ENCODE measurements around the gene MMP1. TPM values are rescaled to one million over a fixed set of nuclear protein-coding genes. Genes with fewer than 3 reads are reported as not detected.

The MMP1 gene
- total and polyA plus RNA-seq, 2 of the 13 experiments (the other 11 are each of a cell fraction or from before 2014, with no cell fraction given) = 0.09 to 0.21 TPM

DNA sequence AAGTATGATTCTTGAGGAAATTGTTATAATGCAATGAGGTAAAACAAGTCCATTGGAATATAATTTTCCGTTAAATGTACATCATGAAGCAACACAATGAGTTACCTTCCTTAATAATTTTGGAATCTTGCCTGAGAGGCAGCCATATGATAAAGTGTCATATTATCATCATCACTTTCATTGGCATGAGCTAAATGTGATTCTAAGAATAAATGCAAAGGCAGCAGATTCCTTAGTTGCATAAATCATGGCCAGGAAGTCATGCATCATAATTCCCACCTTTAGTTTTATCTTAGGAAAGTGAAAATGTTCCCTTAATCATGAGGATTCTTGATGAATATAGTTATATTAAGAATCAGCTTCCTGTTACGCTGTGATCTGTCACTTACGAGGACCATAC, 14.2 kb upstream of the MMP1 start:
- FAIRE-seq (no peak), ATAC-seq (no peak), DNase-seq (ENCODE audit: low spot score) (no peak)
- Histone ChIP-seq H3K4me1 (ENCODE audit: insufficient read depth, low read length) (no peaks in the 10 kb centered on the region), H3K9me3 (ENCODE audit: low read length) (no peaks in the 10 kb centered on the region), H3K27me3 (ENCODE audit: control insufficient read depth in 1 of 2, insufficient read depth in 2 of 2, low read length in 2 of 2) (peaks cover 0 to 4% of the 10 kb centered on the region in 2 experiments; a peak in 1 of 5 replicates), H3K36me3 (replicated peaks in 1 of 2; ENCODE audit: control insufficient read depth in 1 of 2, insufficient read depth in 2 of 2, low read length in 2 of 2) (no peaks in the 10 kb centered on the region), H2AFZ (ENCODE audit: low read length) (no peak overlapping the region), H3K4me2 (ENCODE audit: low read depth, low read length) (no peak overlapping the region), H4K20me1 (ENCODE audit: insufficient read depth, low read length) (no peaks in the 10 kb centered on the region), H3K79me2 (ENCODE audit: insufficient read depth, low read length) (no peaks in the 10 kb centered on the region), H3K4me3 (replicated peaks in 1 of 3; ENCODE audit: insufficient read depth in 1 of 3, low read depth in 2 of 3, low read length in 3 of 3) (no peak overlapping the region), H3K9ac (ENCODE audit: insufficient read depth, low read depth, low read length) (no peak overlapping the region), H3K27ac (ENCODE audit: extremely low read length, insufficient read depth, low read length) (no peak overlapping the region)
- CTCF ChIA-PET (ENCODE audit: low intra/inter-chr PET ratio, low total read pairs) = no interaction called here
- in situ Hi-C loops (cut with HindIII; ENCODE audit: extremely low pct_ligation_motif_present, low pct_unique_long_range_greater_than_20kb) = no loop called here
- WGBS (ENCODE audit: low lambda C conversion rate) = 3% methylated on average over 3 of the region's 3 CpGs
- POLR2A ChIA-PET = no interaction called here
- intact Hi-C loops (cut with micrococcal nuclease; ENCODE audit: unreplicated experiment) = no loop called here
- BruUV-seq (replicated peaks) = no TSS peak
- TF ChIP-seq ATAD3A (CRISPR knock-in tag; IDR thresholded peaks at IDR 0.05) = no peak
- TF ChIP-seq FOXP1 (IDR thresholded peaks at IDR 0.05) = no peak
- no peak for TF ChIP-seq FOXP1 (CRISPR knock-in tag; IDR thresholded peaks at IDR 0.05)
- no peak for TF ChIP-seq MIER3 (CRISPR knock-in tag; IDR thresholded peaks at IDR 0.05; ENCODE audit: borderline replicate concordance)
- TF ChIP-seq MAFK (conservative IDR thresholded peaks at IDR 0.05 in 1 of 2, IDR thresholded peaks at IDR 0.05 in 1 of 2; ENCODE audit: low read length in 2 of 2) = peak in 1 of 2 experiments; percentile 53; a peak in 1 of 4 replicates
- no peak for TF ChIP-seq ZNF589 (CRISPR knock-in tag; conservative IDR thresholded peaks at IDR 0.05)
- TF ChIP-seq, protein P1, sequence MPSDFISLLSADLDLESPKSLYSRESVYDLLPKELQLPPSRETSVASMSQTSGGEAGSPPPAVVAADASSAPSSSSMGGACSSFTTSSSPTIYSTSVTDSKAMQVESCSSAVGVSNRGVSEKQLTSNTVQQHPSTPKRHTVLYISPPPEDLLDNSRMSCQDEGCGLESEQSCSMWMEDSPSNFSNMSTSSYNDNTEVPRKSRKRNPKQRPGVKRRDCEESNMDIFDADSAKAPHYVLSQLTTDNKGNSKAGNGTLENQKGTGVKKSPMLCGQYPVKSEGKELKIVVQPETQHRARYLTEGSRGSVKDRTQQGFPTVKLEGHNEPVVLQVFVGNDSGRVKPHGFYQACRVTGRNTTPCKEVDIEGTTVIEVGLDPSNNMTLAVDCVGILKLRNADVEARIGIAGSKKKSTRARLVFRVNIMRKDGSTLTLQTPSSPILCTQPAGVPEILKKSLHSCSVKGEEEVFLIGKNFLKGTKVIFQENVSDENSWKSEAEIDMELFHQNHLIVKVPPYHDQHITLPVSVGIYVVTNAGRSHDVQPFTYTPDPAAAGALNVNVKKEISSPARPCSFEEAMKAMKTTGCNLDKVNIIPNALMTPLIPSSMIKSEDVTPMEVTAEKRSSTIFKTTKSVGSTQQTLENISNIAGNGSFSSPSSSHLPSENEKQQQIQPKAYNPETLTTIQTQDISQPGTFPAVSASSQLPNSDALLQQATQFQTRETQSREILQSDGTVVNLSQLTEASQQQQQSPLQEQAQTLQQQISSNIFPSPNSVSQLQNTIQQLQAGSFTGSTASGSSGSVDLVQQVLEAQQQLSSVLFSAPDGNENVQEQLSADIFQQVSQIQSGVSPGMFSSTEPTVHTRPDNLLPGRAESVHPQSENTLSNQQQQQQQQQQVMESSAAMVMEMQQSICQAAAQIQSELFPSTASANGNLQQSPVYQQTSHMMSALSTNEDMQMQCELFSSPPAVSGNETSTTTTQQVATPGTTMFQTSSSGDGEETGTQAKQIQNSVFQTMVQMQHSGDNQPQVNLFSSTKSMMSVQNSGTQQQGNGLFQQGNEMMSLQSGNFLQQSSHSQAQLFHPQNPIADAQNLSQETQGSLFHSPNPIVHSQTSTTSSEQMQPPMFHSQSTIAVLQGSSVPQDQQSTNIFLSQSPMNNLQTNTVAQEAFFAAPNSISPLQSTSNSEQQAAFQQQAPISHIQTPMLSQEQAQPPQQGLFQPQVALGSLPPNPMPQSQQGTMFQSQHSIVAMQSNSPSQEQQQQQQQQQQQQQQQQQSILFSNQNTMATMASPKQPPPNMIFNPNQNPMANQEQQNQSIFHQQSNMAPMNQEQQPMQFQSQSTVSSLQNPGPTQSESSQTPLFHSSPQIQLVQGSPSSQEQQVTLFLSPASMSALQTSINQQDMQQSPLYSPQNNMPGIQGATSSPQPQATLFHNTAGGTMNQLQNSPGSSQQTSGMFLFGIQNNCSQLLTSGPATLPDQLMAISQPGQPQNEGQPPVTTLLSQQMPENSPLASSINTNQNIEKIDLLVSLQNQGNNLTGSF (CRISPR knock-in tag; IDR thresholded peaks at IDR 0.05) = no peak
- peak; percentile 25; the same call in 1 of the 2 replicates for TF ChIP-seq MAFF (IDR thresholded peaks at IDR 0.05; ENCODE audit: low read depth, low read length)
- TF ChIP-seq CBX5 (CRISPR knock-in tag; IDR thresholded peaks at IDR 0.05; ENCODE audit: borderline replicate concordance) = no peak
- no peak for TF ChIP-seq ZNF138 (CRISPR knock-in tag; IDR thresholded peaks at IDR 0.05; ENCODE audit: low read depth)
- no peak for TF ChIP-seq DNMT1 (CRISPR knock-in tag; IDR thresholded peaks at IDR 0.05)
- TF ChIP-seq MXI1 (IDR thresholded peaks at IDR 0.05; ENCODE audit: borderline replicate concordance, low read depth, low read length) = no peak
- TF ChIP-seq, protein P2, sequence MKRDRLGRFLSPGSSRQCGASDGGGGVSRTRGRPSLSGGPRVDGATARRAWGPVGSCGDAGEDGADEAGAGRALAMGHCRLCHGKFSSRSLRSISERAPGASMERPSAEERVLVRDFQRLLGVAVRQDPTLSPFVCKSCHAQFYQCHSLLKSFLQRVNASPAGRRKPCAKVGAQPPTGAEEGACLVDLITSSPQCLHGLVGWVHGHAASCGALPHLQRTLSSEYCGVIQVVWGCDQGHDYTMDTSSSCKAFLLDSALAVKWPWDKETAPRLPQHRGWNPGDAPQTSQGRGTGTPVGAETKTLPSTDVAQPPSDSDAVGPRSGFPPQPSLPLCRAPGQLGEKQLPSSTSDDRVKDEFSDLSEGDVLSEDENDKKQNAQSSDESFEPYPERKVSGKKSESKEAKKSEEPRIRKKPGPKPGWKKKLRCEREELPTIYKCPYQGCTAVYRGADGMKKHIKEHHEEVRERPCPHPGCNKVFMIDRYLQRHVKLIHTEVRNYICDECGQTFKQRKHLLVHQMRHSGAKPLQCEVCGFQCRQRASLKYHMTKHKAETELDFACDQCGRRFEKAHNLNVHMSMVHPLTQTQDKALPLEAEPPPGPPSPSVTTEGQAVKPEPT (CRISPR knock-in tag; IDR thresholded peaks at IDR 0.05; ENCODE audit: low read depth) = no peak

Data from HepG2 (cell line).